ENCODE data around the gene ST6GALNAC2.
A peak's percentile ranks its signal among the peaks of the same experiment; 100 is the strongest.
"Not testable (repeated sequence)": the region's sequence is repeated elsewhere in the genome, so short reads cannot be mapped to it uniquely, and the experiment has no call there.

Gene ST6GALNAC2

GRCh38 chr17:76530095-76530723 is 55.5 kb downstream of the ST6GALNAC2 start:
- TF ChIP-seq POU2F2 (IDR thresholded peaks at IDR 0.05; ENCODE audit: low read depth, low read length) (no peak), SPI1 (IDR thresholded peaks at IDR 0.05; ENCODE audit: low read depth, low read length) (no peak), POLR2A (IDR thresholded peaks at IDR 0.05; ENCODE audit: low read depth, low read length) (no peak), TAF1 (IDR thresholded peaks at IDR 0.05; ENCODE audit: low read depth, low read length) (no peak), PAX5 (IDR thresholded peaks at IDR 0.05; ENCODE audit: insufficient read depth, low read length, severe bottlenecking) (no peak), POLR2AphosphoS5 (IDR thresholded peaks at IDR 0.05; ENCODE audit: low read depth, low read length) (no peak)
- FAIRE-seq (no peak), DNase-seq (ENCODE audit: insufficient read length, low spot score) (no peak)

- TF ChIP-seq PAX5 (IDR thresholded peaks at IDR 0.05; ENCODE audit: insufficient read depth, low read length, severe bottlenecking) (no peak), TAF1 (IDR thresholded peaks at IDR 0.05; ENCODE audit: low read depth, low read length) (no peak), POLR2A (IDR thresholded peaks at IDR 0.05; ENCODE audit: low read depth, low read length) (no peak), POU2F2 (IDR thresholded peaks at IDR 0.05; ENCODE audit: low read depth, low read length) (no peak), POLR2AphosphoS5 (IDR thresholded peaks at IDR 0.05; ENCODE audit: low read depth, low read length) (no peak), SPI1 (IDR thresholded peaks at IDR 0.05; ENCODE audit: low read depth, low read length) (no peak)
- no peak for DNase-seq (ENCODE audit: insufficient read length, low spot score)
These were observed 56.2 kb downstream of the ST6GALNAC2 start for GRCh38 chr17:76529224-76530094.

GRCh38 chr17:76528528-76529223 is 57.0 kb downstream of the ST6GALNAC2 start:
- FAIRE-seq: no peak

More at GRCh38 chr17:76529224-76530094, 56.2 kb downstream of the ST6GALNAC2 start:
- no peak for FAIRE-seq

GRCh38 chr17:76528156-76528527 is 57.5 kb downstream of the ST6GALNAC2 start:
- DNase-seq (ENCODE audit: insufficient read length, low spot score): no peak
- TF ChIP-seq POLR2AphosphoS5 (IDR thresholded peaks at IDR 0.05; ENCODE audit: low read depth, low read length) (no peak), POU2F2 (IDR thresholded peaks at IDR 0.05; ENCODE audit: low read depth, low read length) (no peak), POLR2A (IDR thresholded peaks at IDR 0.05; ENCODE audit: low read depth, low read length) (no peak), SPI1 (IDR thresholded peaks at IDR 0.05; ENCODE audit: low read depth, low read length) (no peak), PAX5 (IDR thresholded peaks at IDR 0.05; ENCODE audit: insufficient read depth, low read length, severe bottlenecking) (no peak), TAF1 (IDR thresholded peaks at IDR 0.05; ENCODE audit: low read depth, low read length) (no peak)
- no peak for FAIRE-seq

More at GRCh38 chr17:76528528-76529223, 57.0 kb downstream of the ST6GALNAC2 start:
- no peak for DNase-seq (ENCODE audit: insufficient read length, low spot score)
- TF ChIP-seq SPI1 (IDR thresholded peaks at IDR 0.05; ENCODE audit: low read depth, low read length) (peak; percentile 25; the same call in 1 of the 2 replicates), POU2F2 (IDR thresholded peaks at IDR 0.05; ENCODE audit: low read depth, low read length) (no peak)

- DNase-seq (ENCODE audit: insufficient read length, low spot score): no peak
- no peak for FAIRE-seq
- no peak for TF ChIP-seq SPI1 (IDR thresholded peaks at IDR 0.05; ENCODE audit: low read depth, low read length)
- no peak for TF ChIP-seq POU2F2 (IDR thresholded peaks at IDR 0.05; ENCODE audit: low read depth, low read length)
- TF ChIP-seq TAF1 (IDR thresholded peaks at IDR 0.05; ENCODE audit: low read depth, low read length): no peak
- TF ChIP-seq PAX5 (IDR thresholded peaks at IDR 0.05; ENCODE audit: insufficient read depth, low read length, severe bottlenecking): no peak
- TF ChIP-seq POLR2A (IDR thresholded peaks at IDR 0.05; ENCODE audit: low read depth, low read length): no peak
- no peak for TF ChIP-seq POLR2AphosphoS5 (IDR thresholded peaks at IDR 0.05; ENCODE audit: low read depth, low read length)
These were observed 58.1 kb downstream of the ST6GALNAC2 start for GRCh38 chr17:76527430-76528111.

GRCh38 chr17:76527016-76527415 is 58.6 kb downstream of the ST6GALNAC2 start:
- not testable (repeated sequence) for FAIRE-seq; DNase-seq (ENCODE audit: insufficient read length, low spot score)

- DNase-seq (ENCODE audit: insufficient read length, low spot score); FAIRE-seq: not testable (repeated sequence)
These were observed 60.2 kb downstream of the ST6GALNAC2 start for GRCh38 chr17:76525513-76525833.

- FAIRE-seq: no peak
- TF ChIP-seq POU2F2 (IDR thresholded peaks at IDR 0.05; ENCODE audit: low read depth, low read length): no peak
- no peak for TF ChIP-seq POLR2A (IDR thresholded peaks at IDR 0.05; ENCODE audit: low read depth, low read length)
- TF ChIP-seq POLR2AphosphoS5 (IDR thresholded peaks at IDR 0.05; ENCODE audit: low read depth, low read length): no peak
- TF ChIP-seq SPI1 (IDR thresholded peaks at IDR 0.05; ENCODE audit: low read depth, low read length): no peak
- TF ChIP-seq TAF1 (IDR thresholded peaks at IDR 0.05; ENCODE audit: low read depth, low read length): no peak
- TF ChIP-seq PAX5 (IDR thresholded peaks at IDR 0.05; ENCODE audit: insufficient read depth, low read length, severe bottlenecking): no peak
- no peak for DNase-seq (ENCODE audit: insufficient read length, low spot score)
These were observed 60.8 kb downstream of the ST6GALNAC2 start for GRCh38 chr17:76524598-76525512.
